HepG2 (cell line): ENCODE results near the gene WSB2. TPM values are rescaled to one million over a fixed set of nuclear protein-coding genes. Genes with fewer than 3 reads are reported as not detected.

Experiments used
- AGO1 ChIP-seq: fragments of 200-400 bp; formaldehyde crosslinking; IDR thresholded peaks from 2 replicates; pipeline ENCODE4 v1.6.1; 2017; ENCODE audit warnings: mild to moderate bottlenecking, low read depth, low read length, moderate library complexity; ENCODE audit not compliant: poor library complexity, severe bottlenecking
- DNMT1 ChIP-seq: sonication (generic); formaldehyde crosslinking; IDR thresholded peaks from 2 replicates; pipeline ENCODE4 v1.5.1; 2020; ENCODE audit warnings: mild to moderate bottlenecking, missing genetic modification reagents
- GABPB1 ChIP-seq: IDR thresholded peaks from 2 replicates; pipeline ENCODE4 v1.6.1; 2016; ENCODE audit warnings: mild to moderate bottlenecking, missing genetic modification reagents, moderate library complexity, missing compliant biosample characterization
- HOXA5 ChIP-seq: sonication (generic); formaldehyde crosslinking; IDR thresholded peaks from 2 replicates; pipeline ENCODE4 v1.4.0; 2020; ENCODE audit warnings: missing genetic modification reagents
- HOXD1 ChIP-seq: sonication (generic); formaldehyde crosslinking; IDR thresholded peaks from 2 replicates; pipeline ENCODE4 v1.5.0; 2020; ENCODE audit warnings: missing genetic modification reagents
- IRX3 ChIP-seq: sonication (generic); formaldehyde crosslinking; IDR thresholded peaks from 2 replicates; pipeline ENCODE4 v1.8.1; 2023; ENCODE audit warnings: mild to moderate bottlenecking, low read depth, missing genetic modification reagents, borderline replicate concordance
- MIER3 ChIP-seq: IDR thresholded peaks from 2 replicates; pipeline ENCODE4 v1.6.1; 2016; ENCODE audit warnings: missing compliant biosample characterization, borderline replicate concordance
- MXD4 ChIP-seq: IDR thresholded peaks from 2 replicates; pipeline ENCODE4 v1.6.1; 2016; ENCODE audit warnings: mild to moderate bottlenecking, missing biosample characterization, missing genetic modification reagents
- NFATC3 ChIP-seq: sonication (generic); formaldehyde crosslinking; IDR thresholded peaks from 2 replicates; pipeline ENCODE4 v1.5.1; 2020; ENCODE audit warnings: mild to moderate bottlenecking, missing genetic modification reagents
- NFKB2 ChIP-seq: sonication (generic); formaldehyde crosslinking; IDR thresholded peaks from 2 replicates; pipeline ENCODE4 v1.4.0; 2020; ENCODE audit warnings: missing genetic modification reagents, borderline replicate concordance
- NR0B2 ChIP-seq: sonication (generic); formaldehyde crosslinking; IDR thresholded peaks from 2 replicates; pipeline ENCODE4 v1.4.0; 2020; ENCODE audit warnings: mild to moderate bottlenecking, missing genetic modification reagents
- POLR2A ChIP-seq, 2 experiments: IDR thresholded peaks; 2 replicates each; pipeline ENCODE4 v1.6.1; 2011; ENCODE audit warnings: low read depth in 2 of 2, low read length in 2 of 2, mild to moderate bottlenecking in 1 of 2, moderate library complexity in 1 of 2; ENCODE audit not compliant: insufficient read depth in 1 of 2
- REPIN1 ChIP-seq: sonication (generic); formaldehyde crosslinking; IDR thresholded peaks from 2 replicates; pipeline ENCODE4 v1.8.0; 2022; ENCODE audit warnings: missing genetic modification reagents, low read depth, mild to moderate bottlenecking, borderline replicate concordance
- YY1 ChIP-seq: IDR thresholded peaks from 2 replicates; pipeline ENCODE4 v1.6.1; 2011; ENCODE audit warnings: low read length, low read depth, moderate library complexity, mild to moderate bottlenecking; ENCODE audit not compliant: insufficient read depth, insufficient replicate concordance
- ZBTB7A ChIP-seq: sonication (generic); formaldehyde crosslinking; IDR thresholded peaks from 2 replicates; pipeline ENCODE4 v1.8.0; 2022; ENCODE audit warnings: mild to moderate bottlenecking, missing genetic modification reagents
- ZFP36L1 ChIP-seq: sonication (generic); formaldehyde crosslinking; IDR thresholded peaks from 2 replicates; pipeline ENCODE4 v1.8.0; 2022; ENCODE audit warnings: mild to moderate bottlenecking, missing genetic modification reagents, moderate library complexity
- ZFP41 ChIP-seq: sonication (generic); formaldehyde crosslinking; IDR thresholded peaks from 2 replicates; pipeline ENCODE4 v1.4.0; 2020; ENCODE audit warnings: mild to moderate bottlenecking, missing genetic modification reagents, borderline replicate concordance
- ZNF431 ChIP-seq: sonication (generic); formaldehyde crosslinking; IDR thresholded peaks from 2 replicates; pipeline ENCODE4 v1.9.0; 2022; ENCODE audit warnings: missing genetic modification reagents, low read depth, mild to moderate bottlenecking, borderline replicate concordance
- ZNF547 ChIP-seq: sonication (generic); formaldehyde crosslinking; IDR thresholded peaks from 2 replicates; pipeline ENCODE4 v1.5.1; 2020; ENCODE audit warnings: mild to moderate bottlenecking, missing genetic modification reagents
- ZNF7 ChIP-seq: IDR thresholded peaks from 2 replicates; pipeline ENCODE4 v1.6.1; 2016; ENCODE audit warnings: missing biosample characterization, missing genetic modification reagents
- ZNF747 ChIP-seq: sonication (generic); formaldehyde crosslinking; IDR thresholded peaks from 2 replicates; pipeline ENCODE4 v1.8.1; 2023; ENCODE audit warnings: missing genetic modification reagents, mild to moderate bottlenecking, borderline replicate concordance
- ZNF781 ChIP-seq: sonication (generic); formaldehyde crosslinking; IDR thresholded peaks from 2 replicates; pipeline ENCODE4 v1.5.1; 2020; ENCODE audit warnings: borderline replicate concordance, mild to moderate bottlenecking, missing genetic modification reagents; ENCODE audit errors: not compliant biosample characterization
- polyA plus RNA-seq, 8 experiments: library from polyadenylated mRNA; depleted of rRNA in 3 of 8; stranded (reverse) in 7 of 8; unstranded in 1 of 8; fragments of >200 nt; fragmentation: Illumina TruSeq in 4 of 8; extraction: Trizol in 4 of 8; gene quantifications; 2 replicates each; pipeline versions ENCODE4 v1.2.1 to v1.2.3, GENCODE V29; 2011 to 2016; ENCODE audit warnings: low read depth in 4 of 8, missing spikeins in 1 of 8, mixed read lengths in 1 of 8; ENCODE audit not compliant: insufficient read depth in 1 of 8
- total RNA-seq, 5 experiments: library from RNA; depleted of rRNA; stranded (reverse); fragments of >200 nt; fragmentation: Illumina TruSeq; extraction: Trizol; gene quantifications; 2 replicates each; pipeline ENCODE4 v1.2.3, GENCODE V29; 2016; ENCODE audit warnings: low read depth in 1 of 5
- TF ChIP-seq, protein P1 (sequence below): sonication (generic); formaldehyde crosslinking; IDR thresholded peaks from 2 replicates; pipeline ENCODE4 v1.4.0; 2020; ENCODE audit warnings: missing genetic modification reagents, borderline replicate concordance

WSB2 gene
- total and polyA plus RNA-seq, 2 of the 13 experiments (the other 11 are each of a cell fraction or from before 2014, with no cell fraction given) = 31.0 to 82.8 TPM

DNA sequence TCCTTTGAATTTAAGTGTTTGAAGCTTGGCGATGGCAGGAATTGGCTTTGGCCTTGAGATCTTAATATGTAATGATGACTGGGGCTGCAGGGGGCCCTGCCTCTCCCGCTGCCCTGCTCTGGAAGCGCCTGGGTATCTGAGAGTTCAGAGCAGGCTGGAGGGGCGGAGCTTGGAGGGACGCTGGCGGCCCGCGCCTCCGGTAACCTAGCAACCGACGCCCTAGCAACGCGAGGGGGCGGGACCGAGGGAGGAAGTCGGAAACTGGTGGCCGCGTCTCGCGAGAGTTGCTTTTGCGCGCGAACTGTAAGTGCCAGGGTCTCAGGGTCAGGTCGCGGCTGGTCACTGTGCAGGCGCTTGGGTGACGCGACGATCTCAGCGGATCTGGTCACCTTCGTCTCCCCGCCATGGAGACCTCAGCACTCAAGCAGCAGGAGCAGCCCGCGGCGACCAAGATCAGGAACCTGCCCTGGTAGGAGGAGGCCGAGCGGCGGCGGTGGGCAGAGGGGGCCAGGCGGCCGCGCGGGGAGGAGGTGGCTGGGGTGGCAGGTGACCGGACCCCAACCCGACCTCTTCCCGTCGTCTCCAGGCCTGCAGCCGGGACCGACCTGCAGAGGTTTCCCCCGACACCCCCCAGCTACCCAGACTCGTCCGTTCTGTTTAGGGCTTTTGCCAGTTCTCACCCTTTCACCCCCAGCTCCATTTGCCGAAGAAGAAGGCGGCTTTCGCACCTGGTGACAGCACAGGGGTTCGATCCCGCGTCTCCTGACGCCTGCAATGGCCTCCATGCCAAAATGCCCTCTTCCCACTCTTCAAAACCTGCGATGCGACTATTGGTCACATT lies 44.3 kb downstream of the WSB2 start, which contains the start of gene RFC5 (continued):
- TF ChIP-seq ZNF781 (CRISPR knock-in tag) (peak; percentile 35), GABPB1 (CRISPR knock-in tag) (peak; percentile 97), REPIN1 (CRISPR knock-in tag) (peak; percentile 65; the same call in 1 of the 2 replicates), MXD4 (CRISPR knock-in tag) (peak; percentile 89), ZNF747 (no peak), ZFP36L1 (CRISPR knock-in tag) (0 out of 2 replicates have a peak, but pooled peaks have one; percentile 51), ZNF431 (CRISPR knock-in tag) (peak; percentile 59; the same call in 1 of the 2 replicates), MIER3 (CRISPR knock-in tag) (peak; percentile 64; the same call in 1 of the 2 replicates), HOXD1 (CRISPR knock-in tag) (0 out of 2 replicates have a peak, but pooled peaks have one; percentile 55), ZNF7 (CRISPR knock-in tag) (no peak), POLR2A (IDR thresholded peaks at IDR 0.05; ENCODE audit: insufficient read depth in 1 of 2, low read depth in 2 of 2, low read length in 2 of 2) (peak; percentile 88 to 92), AGO1 (peak; percentile 65), DNMT1 (CRISPR knock-in tag) (peak; percentile 77; the same call in 1 of the 2 replicates), ZNF547 (peak; percentile 84; the same call in 1 of the 2 replicates), HOXA5 (CRISPR knock-in tag) (0 out of 2 replicates have a peak, but pooled peaks have one; percentile 42), NFKB2 (CRISPR knock-in tag) (peak; percentile 93; the same call in 1 of the 2 replicates), ZBTB7A (CRISPR knock-in tag) (0 out of 2 replicates have a peak, but pooled peaks have one; percentile 50), NFATC3 (CRISPR knock-in tag) (0 out of 2 replicates have a peak, but pooled peaks have one; percentile 19), YY1 (peak; percentile 40), NR0B2 (peak; percentile 74), IRX3 (CRISPR knock-in tag) (peak; percentile 50; the same call in 1 of the 2 replicates), ZFP41 (peak; percentile 87; the same call in 1 of the 2 replicates)
- TF ChIP-seq, protein P1, sequence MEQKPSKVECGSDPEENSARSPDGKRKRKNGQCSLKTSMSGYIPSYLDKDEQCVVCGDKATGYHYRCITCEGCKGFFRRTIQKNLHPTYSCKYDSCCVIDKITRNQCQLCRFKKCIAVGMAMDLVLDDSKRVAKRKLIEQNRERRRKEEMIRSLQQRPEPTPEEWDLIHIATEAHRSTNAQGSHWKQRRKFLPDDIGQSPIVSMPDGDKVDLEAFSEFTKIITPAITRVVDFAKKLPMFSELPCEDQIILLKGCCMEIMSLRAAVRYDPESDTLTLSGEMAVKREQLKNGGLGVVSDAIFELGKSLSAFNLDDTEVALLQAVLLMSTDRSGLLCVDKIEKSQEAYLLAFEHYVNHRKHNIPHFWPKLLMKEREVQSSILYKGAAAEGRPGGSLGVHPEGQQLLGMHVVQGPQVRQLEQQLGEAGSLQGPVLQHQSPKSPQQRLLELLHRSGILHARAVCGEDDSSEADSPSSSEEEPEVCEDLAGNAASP = peak; percentile 69; the same call in 1 of the 2 replicates
